ENCODE measurements around the gene SCYL2. TPM values are rescaled to one million over a fixed set of nuclear protein-coding genes. Genes with fewer than 3 reads are reported as not detected.
"Not testable (repeated sequence)": the region's sequence is repeated elsewhere in the genome, so short reads cannot be mapped to it uniquely, and the experiment has no call there.

SCYL2 gene
- total RNA-seq, 4 donors from 2014 or later: 25.4 to 52.4 (median 43.4) TPM

DNA sequence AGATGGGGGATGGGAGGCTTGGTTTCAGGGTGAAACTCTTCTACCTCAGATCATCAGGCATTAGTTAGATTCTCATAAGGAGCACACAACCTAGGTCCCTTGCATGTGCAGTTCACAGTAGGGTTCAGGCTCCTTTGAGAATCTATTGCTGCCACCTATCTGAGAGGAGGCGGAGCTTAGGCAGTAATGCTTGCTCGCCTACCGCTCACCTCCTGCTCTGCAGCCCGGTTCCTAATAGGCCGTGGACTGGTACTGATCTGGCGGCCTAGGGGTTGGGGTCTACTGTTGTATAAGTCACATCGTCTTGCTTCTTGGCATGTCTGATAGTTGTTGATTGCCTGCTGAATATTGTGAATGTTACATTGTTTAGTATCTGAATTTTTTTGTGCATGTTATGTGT lies 12.2 kb downstream of the SCYL2 start:
- Histone ChIP-seq H3K9me3 (no peaks in the 10 kb centered on the region), H3K4me3 (no peak overlapping the region), H3K27ac (no peak overlapping the region), H3K4me1 (no peaks in the 10 kb centered on the region), H3K36me3 (peaks cover 7% of the 10 kb centered on the region), H3K27me3 (no peaks in the 10 kb centered on the region)
- TF ChIP-seq EP300 (IDR thresholded peaks at IDR 0.05) (no peak), POLR2AphosphoS5 (IDR thresholded peaks at IDR 0.05) (no peak), POLR2A (IDR thresholded peaks at IDR 0.05) (no peak)
- TF ChIP-seq, protein P1, sequence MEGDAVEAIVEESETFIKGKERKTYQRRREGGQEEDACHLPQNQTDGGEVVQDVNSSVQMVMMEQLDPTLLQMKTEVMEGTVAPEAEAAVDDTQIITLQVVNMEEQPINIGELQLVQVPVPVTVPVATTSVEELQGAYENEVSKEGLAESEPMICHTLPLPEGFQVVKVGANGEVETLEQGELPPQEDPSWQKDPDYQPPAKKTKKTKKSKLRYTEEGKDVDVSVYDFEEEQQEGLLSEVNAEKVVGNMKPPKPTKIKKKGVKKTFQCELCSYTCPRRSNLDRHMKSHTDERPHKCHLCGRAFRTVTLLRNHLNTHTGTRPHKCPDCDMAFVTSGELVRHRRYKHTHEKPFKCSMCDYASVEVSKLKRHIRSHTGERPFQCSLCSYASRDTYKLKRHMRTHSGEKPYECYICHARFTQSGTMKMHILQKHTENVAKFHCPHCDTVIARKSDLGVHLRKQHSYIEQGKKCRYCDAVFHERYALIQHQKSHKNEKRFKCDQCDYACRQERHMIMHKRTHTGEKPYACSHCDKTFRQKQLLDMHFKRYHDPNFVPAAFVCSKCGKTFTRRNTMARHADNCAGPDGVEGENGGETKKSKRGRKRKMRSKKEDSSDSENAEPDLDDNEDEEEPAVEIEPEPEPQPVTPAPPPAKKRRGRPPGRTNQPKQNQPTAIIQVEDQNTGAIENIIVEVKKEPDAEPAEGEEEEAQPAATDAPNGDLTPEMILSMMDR (IDR thresholded peaks at IDR 0.05): no peak
- 92% methylated on average over 7 of the region's 7 CpGs for WGBS
- DNase-seq (ENCODE audit: low spot score in 2 of 2): no peak

GRCh38 chr12:100279607-100280244 lies 12.7 kb downstream of the SCYL2 start:
- Histone ChIP-seq H3K27me3 (no peaks in the 10 kb centered on the region), H3K4me3 (no peak overlapping the region), H3K27ac (no peak overlapping the region), H3K36me3 (peaks cover 13% of the 10 kb centered on the region), H3K4me1 (no peaks in the 10 kb centered on the region), H3K9me3 (no peaks in the 10 kb centered on the region)
- 80% methylated on average over 1 of the region's 1 CpG for WGBS
- DNase-seq (ENCODE audit: low spot score in 2 of 2): no peak
- TF ChIP-seq, protein P1 (IDR thresholded peaks at IDR 0.05): no peak
- TF ChIP-seq EP300 (IDR thresholded peaks at IDR 0.05) (no peak), POLR2A (IDR thresholded peaks at IDR 0.05) (no peak), POLR2AphosphoS5 (IDR thresholded peaks at IDR 0.05) (no peak)

DNA sequence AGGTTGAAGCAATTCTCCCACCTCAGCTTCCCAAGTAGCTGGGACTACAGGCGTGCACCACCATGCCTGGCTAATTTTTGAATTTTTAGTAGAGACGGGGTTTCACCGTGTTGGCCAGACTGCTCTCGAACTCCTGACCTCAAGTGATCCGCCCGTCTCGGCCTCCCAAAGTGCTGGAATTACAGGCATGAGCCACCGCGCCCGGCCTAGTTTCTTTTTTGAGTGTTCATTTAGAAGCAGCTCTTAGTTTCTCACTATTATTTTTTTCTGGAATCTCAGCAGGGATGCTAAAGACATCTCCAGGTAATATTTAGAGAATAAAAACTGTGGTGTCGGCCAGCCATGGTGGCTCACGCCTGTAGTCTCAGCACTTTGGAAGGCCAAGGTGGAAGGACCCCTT lies 17.6 kb downstream of the SCYL2 start:
- not testable (repeated sequence) for DNase-seq (ENCODE audit: low spot score in 2 of 2); H3K4me1 ChIP-seq; H3K27me3 ChIP-seq; H3K9me3 ChIP-seq; H3K4me3 ChIP-seq; H3K27ac ChIP-seq
- 95% methylated on average over 12 of the region's 12 CpGs for WGBS
- H3K36me3 ChIP-seq: peaks cover 17% of the 10 kb centered on the region

DNA sequence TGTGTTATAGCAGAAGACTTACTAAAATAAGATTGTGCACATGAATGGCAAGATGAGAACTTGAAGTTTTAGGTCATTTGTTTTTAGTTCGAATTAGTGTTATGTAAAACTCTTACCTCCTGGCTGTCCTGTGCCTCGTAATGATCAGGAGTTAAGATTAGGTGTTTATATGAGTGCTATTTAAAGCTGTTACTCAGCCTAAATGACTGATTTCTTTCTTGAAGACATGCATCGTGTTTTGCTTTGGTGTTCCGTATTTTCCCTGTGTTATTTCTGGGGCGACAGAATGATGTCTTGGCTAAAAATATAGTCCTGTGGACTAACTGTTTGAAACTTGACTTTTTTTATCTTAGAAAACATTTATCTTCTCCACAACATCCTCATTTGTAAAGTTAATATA lies 22.1 kb downstream of the SCYL2 start:
- DNase-seq (ENCODE audit: low spot score in 2 of 2): no peak
- H3K4me1 ChIP-seq: no peaks in the 10 kb centered on the region
- peaks cover 26% of the 10 kb centered on the region for H3K36me3 ChIP-seq
- H3K27ac ChIP-seq: no peak overlapping the region
- H3K9me3 ChIP-seq: no peaks in the 10 kb centered on the region
- WGBS: 94% methylated on average over 5 of the region's 5 CpGs
- no peak overlapping the region for H3K4me3 ChIP-seq
- TF ChIP-seq POLR2A (IDR thresholded peaks at IDR 0.05) (no peak), EP300 (IDR thresholded peaks at IDR 0.05) (no peak), POLR2AphosphoS5 (IDR thresholded peaks at IDR 0.05) (no peak)
- TF ChIP-seq, protein P1 (IDR thresholded peaks at IDR 0.05): no peak
- H3K27me3 ChIP-seq: no peaks in the 10 kb centered on the region

DNA sequence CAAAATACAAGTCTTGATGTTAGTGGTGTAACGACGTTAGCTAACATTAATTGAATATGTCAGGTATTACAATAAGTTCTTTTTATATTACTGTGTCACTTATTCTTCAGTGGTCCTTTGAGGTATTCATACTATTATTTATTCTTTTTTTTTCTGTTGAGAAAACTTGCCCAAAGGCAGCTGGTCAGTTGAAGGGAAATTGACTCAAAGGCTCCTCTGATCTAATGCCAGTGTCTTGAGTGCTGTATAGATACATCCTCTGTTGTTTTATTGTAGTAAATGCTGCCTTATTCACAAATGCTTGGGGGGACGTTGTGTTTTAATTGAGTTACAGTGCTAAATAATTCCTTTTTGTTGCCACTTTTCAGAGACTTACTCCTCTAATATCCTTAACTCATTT lies 23.0 kb downstream of the SCYL2 start:
- Histone ChIP-seq H3K27ac (no peak overlapping the region), H3K4me3 (no peak overlapping the region), H3K27me3 (no peaks in the 10 kb centered on the region), H3K36me3 (peaks cover 17% of the 10 kb centered on the region), H3K4me1 (no peaks in the 10 kb centered on the region), H3K9me3 (no peaks in the 10 kb centered on the region)
- TF ChIP-seq POLR2AphosphoS5 (IDR thresholded peaks at IDR 0.05): no peak
- no peak for TF ChIP-seq POLR2A (IDR thresholded peaks at IDR 0.05)
- no peak for TF ChIP-seq EP300 (IDR thresholded peaks at IDR 0.05)
- TF ChIP-seq, protein P1 (IDR thresholded peaks at IDR 0.05): no peak
- DNase-seq (ENCODE audit: low spot score in 2 of 2): no peak
- WGBS: 73% methylated on average over 3 of the region's 3 CpGs

- H3K9me3 ChIP-seq: no peaks in the 10 kb centered on the region
- DNase-seq (ENCODE audit: low spot score in 2 of 2): no peak
- no peak overlapping the region for H3K27ac ChIP-seq
- WGBS: 73% methylated on average over 1 of the region's 1 CpG
- TF ChIP-seq POLR2A (IDR thresholded peaks at IDR 0.05) (no peak), EP300 (IDR thresholded peaks at IDR 0.05) (no peak), POLR2AphosphoS5 (IDR thresholded peaks at IDR 0.05) (no peak)
- TF ChIP-seq, protein P1 (IDR thresholded peaks at IDR 0.05): no peak
- H3K4me1 ChIP-seq: no peaks in the 10 kb centered on the region
- peaks cover 16% of the 10 kb centered on the region for H3K36me3 ChIP-seq
- H3K4me3 ChIP-seq: no peak overlapping the region
- H3K27me3 ChIP-seq: no peaks in the 10 kb centered on the region
These were observed 26.0 kb downstream of the SCYL2 start for GRCh38 chr12:100293017-100293416.

GRCh38 chr12:100294366-100294765 lies 27.4 kb downstream of the SCYL2 start:
- H3K9me3 ChIP-seq; DNase-seq (ENCODE audit: low spot score in 2 of 2); H3K4me3 ChIP-seq; H3K27ac ChIP-seq; H3K4me1 ChIP-seq; H3K27me3 ChIP-seq: not testable (repeated sequence)
- no CpG with 5 or more reads among the region's 24 CpGs for WGBS
- peaks cover 29% of the 10 kb centered on the region for H3K36me3 ChIP-seq
